ENCODE results near the gene GCG.

DNA sequence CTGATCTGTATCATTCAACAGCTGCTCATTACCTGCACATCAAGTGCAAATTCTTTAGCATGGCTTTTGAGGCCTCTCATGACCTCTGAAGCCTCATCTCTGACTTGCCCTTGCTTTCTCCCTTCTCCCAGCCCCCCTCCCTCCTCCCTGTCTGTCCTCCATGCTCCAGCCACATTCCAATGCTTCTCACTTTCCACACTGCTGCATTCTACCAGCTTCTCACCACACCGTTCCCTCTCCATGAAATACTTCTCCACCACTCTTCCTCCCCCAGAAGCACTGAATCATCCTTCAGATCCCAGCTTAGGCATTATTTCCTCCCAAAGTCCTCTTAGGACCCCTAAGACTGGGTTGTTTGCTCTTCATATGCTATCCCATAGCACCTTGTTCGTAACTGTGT, 26.9 kb downstream of the GCG start:
- TF ChIP-seq POLR2A (IDR thresholded peaks at IDR 0.05), result no peak
- TF ChIP-seq, protein P1, sequence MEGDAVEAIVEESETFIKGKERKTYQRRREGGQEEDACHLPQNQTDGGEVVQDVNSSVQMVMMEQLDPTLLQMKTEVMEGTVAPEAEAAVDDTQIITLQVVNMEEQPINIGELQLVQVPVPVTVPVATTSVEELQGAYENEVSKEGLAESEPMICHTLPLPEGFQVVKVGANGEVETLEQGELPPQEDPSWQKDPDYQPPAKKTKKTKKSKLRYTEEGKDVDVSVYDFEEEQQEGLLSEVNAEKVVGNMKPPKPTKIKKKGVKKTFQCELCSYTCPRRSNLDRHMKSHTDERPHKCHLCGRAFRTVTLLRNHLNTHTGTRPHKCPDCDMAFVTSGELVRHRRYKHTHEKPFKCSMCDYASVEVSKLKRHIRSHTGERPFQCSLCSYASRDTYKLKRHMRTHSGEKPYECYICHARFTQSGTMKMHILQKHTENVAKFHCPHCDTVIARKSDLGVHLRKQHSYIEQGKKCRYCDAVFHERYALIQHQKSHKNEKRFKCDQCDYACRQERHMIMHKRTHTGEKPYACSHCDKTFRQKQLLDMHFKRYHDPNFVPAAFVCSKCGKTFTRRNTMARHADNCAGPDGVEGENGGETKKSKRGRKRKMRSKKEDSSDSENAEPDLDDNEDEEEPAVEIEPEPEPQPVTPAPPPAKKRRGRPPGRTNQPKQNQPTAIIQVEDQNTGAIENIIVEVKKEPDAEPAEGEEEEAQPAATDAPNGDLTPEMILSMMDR (IDR thresholded peaks at IDR 0.05), result no peak
